Progenitor cell of endocrine pancreas (in vitro differentiated cells): ENCODE measurements around the gene YJEFN3. TPM values are rescaled to one million over a fixed set of nuclear protein-coding genes. Genes with fewer than 3 reads are reported as not detected.

Experiments used
- DNase-seq: peaks from one replicate; pipeline ENCODE4 v3.0.0; 2021; ENCODE audit warnings: low spot score; ENCODE audit not compliant: unreplicated experiment
- H3K27ac Mint-ChIP-seq: 2 replicates; pipeline ENCODE4 v1.8.0; 2021; ENCODE audit warnings: mild to moderate bottlenecking, moderate library complexity, mixed read lengths
- H3K27me3 Mint-ChIP-seq: 2 replicates; pipeline ENCODE4 v1.8.0; 2021; ENCODE audit warnings: mixed read lengths
- H3K36me3 Mint-ChIP-seq: 2 replicates; pipeline ENCODE4 v1.8.0; 2022; ENCODE audit warnings: mixed read lengths; ENCODE audit not compliant: insufficient read depth
- H3K4me1 Mint-ChIP-seq: 2 replicates; pipeline ENCODE4 v1.8.0; 2021; ENCODE audit warnings: low read depth, mixed read lengths
- H3K4me3 Mint-ChIP-seq: 2 replicates; pipeline ENCODE4 v1.8.0; 2021; ENCODE audit warnings: low read depth, mild to moderate bottlenecking, moderate library complexity, mixed read lengths
- H3K9me3 Mint-ChIP-seq: 2 replicates; pipeline ENCODE4 v1.8.0; 2021; ENCODE audit warnings: low read depth, mixed read lengths
- total RNA-seq: library from RNA; stranded (reverse); gene quantifications from 2 replicates; pipeline ENCODE4 v1.2.1, GENCODE V29; 2021
- TF ChIP-seq, protein P1 (sequence below): fragments of 200-600 bp; sonication (generic); IDR thresholded peaks from one replicate; pipeline ENCODE4 v1.5.0; 2021; ENCODE audit warnings: antibody characterized with exemption, mild to moderate bottlenecking; ENCODE audit not compliant: unreplicated experiment

Gene YJEFN3
- total RNA-seq, 1 donor from 2014 or later = 27.6 TPM

GRCh38 chr19:19550972-19551852 lies 22.5 kb downstream of the YJEFN3 start:
- no peaks in the 10 kb centered on the region for H3K4me1 Mint-ChIP-seq
- peaks cover 4% of the 10 kb centered on the region for H3K27me3 Mint-ChIP-seq
- H3K27ac Mint-ChIP-seq = no peak overlapping the region
- no peak for DNase-seq
- H3K9me3 Mint-ChIP-seq = no peaks in the 10 kb centered on the region
- TF ChIP-seq, protein P1, sequence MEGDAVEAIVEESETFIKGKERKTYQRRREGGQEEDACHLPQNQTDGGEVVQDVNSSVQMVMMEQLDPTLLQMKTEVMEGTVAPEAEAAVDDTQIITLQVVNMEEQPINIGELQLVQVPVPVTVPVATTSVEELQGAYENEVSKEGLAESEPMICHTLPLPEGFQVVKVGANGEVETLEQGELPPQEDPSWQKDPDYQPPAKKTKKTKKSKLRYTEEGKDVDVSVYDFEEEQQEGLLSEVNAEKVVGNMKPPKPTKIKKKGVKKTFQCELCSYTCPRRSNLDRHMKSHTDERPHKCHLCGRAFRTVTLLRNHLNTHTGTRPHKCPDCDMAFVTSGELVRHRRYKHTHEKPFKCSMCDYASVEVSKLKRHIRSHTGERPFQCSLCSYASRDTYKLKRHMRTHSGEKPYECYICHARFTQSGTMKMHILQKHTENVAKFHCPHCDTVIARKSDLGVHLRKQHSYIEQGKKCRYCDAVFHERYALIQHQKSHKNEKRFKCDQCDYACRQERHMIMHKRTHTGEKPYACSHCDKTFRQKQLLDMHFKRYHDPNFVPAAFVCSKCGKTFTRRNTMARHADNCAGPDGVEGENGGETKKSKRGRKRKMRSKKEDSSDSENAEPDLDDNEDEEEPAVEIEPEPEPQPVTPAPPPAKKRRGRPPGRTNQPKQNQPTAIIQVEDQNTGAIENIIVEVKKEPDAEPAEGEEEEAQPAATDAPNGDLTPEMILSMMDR = no peak
- H3K4me3 Mint-ChIP-seq = no peak overlapping the region
- no peaks in the 10 kb centered on the region for H3K36me3 Mint-ChIP-seq

DNA sequence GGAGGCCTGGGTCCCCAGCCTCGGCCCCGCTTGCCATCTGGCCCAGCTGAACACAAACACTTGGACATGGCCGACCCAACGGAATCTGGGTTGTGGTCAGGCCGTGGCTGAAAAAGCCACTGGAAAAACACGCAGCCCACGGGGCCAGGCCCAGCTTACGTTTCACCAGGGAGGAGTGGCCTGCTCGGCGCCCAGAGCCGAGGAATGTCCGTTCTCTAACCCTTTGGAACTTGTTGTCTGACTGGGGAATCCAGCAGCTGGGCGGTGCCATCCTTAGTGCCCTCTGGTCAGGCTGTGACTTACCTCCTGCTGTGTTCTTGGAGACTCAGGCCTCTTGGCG lies 23.1 kb downstream of the YJEFN3 start:
- H3K4me3 Mint-ChIP-seq = no peak overlapping the region
- peaks cover 4% of the 10 kb centered on the region for H3K27me3 Mint-ChIP-seq
- TF ChIP-seq, protein P1 = no peak
- no peak for DNase-seq
- no peak overlapping the region for H3K27ac Mint-ChIP-seq
- no peaks in the 10 kb centered on the region for H3K36me3 Mint-ChIP-seq
- H3K9me3 Mint-ChIP-seq = no peaks in the 10 kb centered on the region
- no peaks in the 10 kb centered on the region for H3K4me1 Mint-ChIP-seq

DNA sequence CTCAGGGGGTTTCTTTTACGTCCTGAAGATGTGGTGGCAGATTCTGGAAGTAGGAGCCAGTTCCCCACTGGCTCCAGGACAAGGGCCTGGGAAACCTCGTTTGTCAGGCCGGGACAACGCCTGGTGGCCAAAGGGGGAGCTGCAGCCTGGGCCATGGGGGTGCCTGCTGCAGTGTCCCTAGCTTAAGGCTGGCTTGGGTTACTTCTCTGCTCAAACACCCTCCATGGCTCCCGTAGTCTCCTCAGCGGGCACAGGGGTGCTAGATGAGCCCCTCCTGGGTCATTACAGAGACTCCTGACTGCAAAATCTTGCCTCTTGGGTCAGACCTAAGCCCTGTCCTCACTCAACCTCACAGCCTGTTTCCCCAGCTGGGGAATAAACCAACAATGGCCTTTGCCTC lies 24.1 kb downstream of the YJEFN3 start:
- DNase-seq = no peak

DNA sequence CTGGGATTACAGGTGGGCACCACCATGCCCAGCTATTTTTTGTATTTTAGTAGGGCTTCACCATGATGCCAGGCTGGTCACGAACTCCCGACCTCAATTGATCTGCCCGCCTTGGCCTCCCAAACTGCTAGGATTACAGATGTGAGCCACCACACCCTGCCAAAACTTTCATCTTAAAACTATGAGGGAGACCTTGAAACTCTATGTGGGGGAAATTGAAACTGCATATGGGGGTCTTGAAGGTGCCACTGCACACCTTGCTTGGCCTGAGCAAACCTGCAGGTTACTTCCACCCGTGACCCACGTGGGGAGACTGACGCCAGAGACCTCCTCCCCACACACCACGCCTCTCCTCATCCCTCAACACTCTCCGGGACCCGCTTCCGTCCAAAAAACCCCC lies 25.0 kb downstream of the YJEFN3 start:
- H3K27me3 Mint-ChIP-seq = peaks cover 4% of the 10 kb centered on the region
- TF ChIP-seq, protein P1 = no peak
- H3K27ac Mint-ChIP-seq = peak overlapping the region; percentile 13
- no peaks in the 10 kb centered on the region for H3K9me3 Mint-ChIP-seq
- no peaks in the 10 kb centered on the region for H3K4me1 Mint-ChIP-seq
- DNase-seq = no peak
- no peaks in the 10 kb centered on the region for H3K36me3 Mint-ChIP-seq
- no peak overlapping the region for H3K4me3 Mint-ChIP-seq

More for the DNA sequence above, 24.1 kb downstream of the YJEFN3 start:
- TF ChIP-seq, protein P1 = peak; percentile 64
- no peak overlapping the region for H3K27ac Mint-ChIP-seq
- no peaks in the 10 kb centered on the region for H3K9me3 Mint-ChIP-seq
- H3K36me3 Mint-ChIP-seq = no peaks in the 10 kb centered on the region
- peaks cover 4% of the 10 kb centered on the region for H3K27me3 Mint-ChIP-seq
- no peaks in the 10 kb centered on the region for H3K4me1 Mint-ChIP-seq
- no peak overlapping the region for H3K4me3 Mint-ChIP-seq

DNA sequence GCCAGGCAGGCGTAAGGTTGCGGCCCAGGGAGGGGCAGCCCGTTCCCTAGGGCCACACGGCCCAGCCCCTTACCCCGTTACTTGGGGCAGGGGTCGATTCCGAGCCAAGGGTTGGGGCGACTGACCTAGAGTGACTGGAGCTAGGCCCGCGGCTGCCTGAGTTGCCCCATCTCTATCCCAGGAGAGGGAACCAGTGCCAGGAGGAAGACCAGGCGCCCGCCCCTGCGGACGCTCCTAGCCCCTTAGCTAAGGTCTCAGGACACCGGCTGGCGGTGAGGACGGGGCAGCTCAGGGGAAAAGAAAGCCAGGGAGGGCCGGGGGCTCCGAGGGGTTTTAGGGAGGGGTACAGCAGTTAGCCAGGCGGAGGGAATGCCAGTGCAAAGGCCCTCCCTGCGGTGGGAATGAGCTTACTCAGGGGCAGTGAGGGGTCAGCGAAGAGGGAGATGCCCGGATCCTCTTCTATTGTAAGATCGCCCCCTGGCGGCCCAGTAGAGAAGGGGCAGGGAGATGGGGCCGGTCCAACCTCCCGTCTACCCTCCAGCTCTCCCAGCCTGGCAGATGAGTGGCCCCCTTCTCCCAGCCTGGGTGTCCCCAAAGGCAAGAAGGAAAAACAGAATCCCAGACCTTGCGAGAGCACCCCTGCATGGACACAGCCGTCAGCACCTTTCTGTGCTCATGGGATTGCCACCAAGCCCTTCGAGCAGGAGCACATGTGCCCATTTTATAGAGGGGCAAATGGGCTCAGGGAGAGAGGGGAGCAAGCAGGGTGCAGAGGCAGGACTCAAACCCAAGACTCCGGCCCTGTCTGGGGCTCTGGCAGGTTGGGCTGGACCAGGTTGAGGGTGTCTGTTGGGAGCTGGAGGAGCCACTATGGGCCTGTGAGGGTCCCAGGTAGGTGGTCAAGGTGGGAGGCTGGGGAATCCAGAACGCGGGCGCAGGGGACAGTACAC lies 25.6 kb downstream of the YJEFN3 start:
- TF ChIP-seq, protein P1 = peak; percentile 67
- Mint-ChIP-seq H3K27me3 (no peaks in the 10 kb centered on the region), H3K9me3 (no peaks in the 10 kb centered on the region), H3K36me3 (no peaks in the 10 kb centered on the region), H3K27ac (no peak overlapping the region), H3K4me3 (no peak overlapping the region), H3K4me1 (no peaks in the 10 kb centered on the region)
- no peak for DNase-seq
